Right ventricle myocardium superior (tissue), 1 donor: ENCODE data around the gene EFR3B. TPM values are rescaled to one million over a fixed set of nuclear protein-coding genes. Genes with fewer than 3 reads are reported as not detected.
A peak's percentile ranks its signal among the peaks of the same experiment; 100 is the strongest.
"Not testable (repeated sequence)": the region's sequence is repeated elsewhere in the genome, so short reads cannot be mapped to it uniquely, and the experiment has no call there.

Source experiments
- ATAC-seq: fragments of 200-7000 bp; cut with Tn5 transposase; one replicate; pipeline ENCODE4 v1.9.1; 2020; ENCODE audit warnings: mild to moderate bottlenecking; ENCODE audit not compliant: poor library complexity
- DNase-seq: peaks from one replicate; pipeline ENCODE4 v3.0.0-alpha.2; 2020
- intact Hi-C: fragments of 100-400 bp; cut with DNase I; formaldehyde crosslinking; loops from one replicate; pipeline ENCODE4 v1.11.2; 2022
- total RNA-seq: library from RNA; stranded (reverse); fragmentation: NEBNext Ultra II Directional; extraction: Animal tissue kit (Norgen Biotek cat#: 25700); gene quantifications from one replicate; pipeline ENCODE4 v1.2.1, GENCODE V29; 2021
- donor health status: DM: no; HTN: yes; CAD: no; lungs with severe emphysema.

Gene EFR3B
- total RNA-seq, 1 donor from 2014 or later: 3.8 TPM

DNA sequence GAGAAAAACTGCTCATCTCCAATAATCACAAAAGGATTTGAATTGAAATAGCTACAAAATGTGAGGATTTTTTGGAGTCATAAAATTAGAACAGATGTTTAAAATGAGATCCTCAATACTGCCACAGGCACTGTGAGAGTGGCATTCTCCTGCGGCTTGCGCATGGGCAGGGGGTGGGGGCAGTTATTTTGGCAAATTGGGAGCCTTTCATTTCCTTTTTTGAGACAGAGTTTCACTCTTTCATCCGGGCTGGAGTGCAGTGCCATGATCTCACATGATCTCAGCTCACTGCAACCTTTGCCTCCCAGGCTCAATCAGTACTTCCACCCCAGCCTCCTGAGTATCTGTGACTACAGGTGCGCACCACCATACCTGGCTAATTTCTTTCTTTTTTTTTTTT lies 84.1 kb downstream of the EFR3B start:
- DNase-seq (no peak), ATAC-seq (no peak)
- intact Hi-C loops: loop anchor here (10.0 kb wide), 1 partner anchor 81 kb away; the partner anchor contains the start of gene EFR3B

- not testable (repeated sequence) for DNase-seq, ATAC-seq
- intact Hi-C loops: loop anchor here (10.0 kb wide), 1 partner anchor 82 kb away; the partner anchor contains the start of gene EFR3B
Measured at GRCh38 chr2:25127071-25127470, 85.2 kb downstream of the EFR3B start.

DNA sequence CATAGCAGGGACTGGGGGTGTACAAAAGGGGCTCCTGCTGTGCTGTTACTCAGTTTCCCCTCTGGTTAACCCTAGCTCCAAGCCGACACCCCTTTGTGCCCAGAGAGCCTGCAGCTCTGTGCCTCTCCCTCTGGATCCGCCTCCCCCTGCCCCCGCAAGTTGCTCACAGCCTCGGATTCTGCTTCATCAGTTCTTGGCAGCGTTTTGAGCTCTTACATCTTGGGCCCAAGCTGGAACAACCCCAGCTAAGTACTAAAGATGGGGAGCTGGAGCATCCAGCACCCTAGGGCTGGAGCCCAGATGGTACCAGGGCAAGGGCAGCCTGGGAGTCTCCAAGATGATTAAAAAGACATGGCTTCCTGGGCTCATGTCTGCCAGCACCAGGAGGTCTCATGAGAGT lies 85.8 kb downstream of the EFR3B start:
- intact Hi-C loops: loop anchor here (10.0 kb wide), 1 partner anchor 83 kb away; the partner anchor contains the start of gene EFR3B
- DNase-seq (no peak), ATAC-seq (no peak)

DNA sequence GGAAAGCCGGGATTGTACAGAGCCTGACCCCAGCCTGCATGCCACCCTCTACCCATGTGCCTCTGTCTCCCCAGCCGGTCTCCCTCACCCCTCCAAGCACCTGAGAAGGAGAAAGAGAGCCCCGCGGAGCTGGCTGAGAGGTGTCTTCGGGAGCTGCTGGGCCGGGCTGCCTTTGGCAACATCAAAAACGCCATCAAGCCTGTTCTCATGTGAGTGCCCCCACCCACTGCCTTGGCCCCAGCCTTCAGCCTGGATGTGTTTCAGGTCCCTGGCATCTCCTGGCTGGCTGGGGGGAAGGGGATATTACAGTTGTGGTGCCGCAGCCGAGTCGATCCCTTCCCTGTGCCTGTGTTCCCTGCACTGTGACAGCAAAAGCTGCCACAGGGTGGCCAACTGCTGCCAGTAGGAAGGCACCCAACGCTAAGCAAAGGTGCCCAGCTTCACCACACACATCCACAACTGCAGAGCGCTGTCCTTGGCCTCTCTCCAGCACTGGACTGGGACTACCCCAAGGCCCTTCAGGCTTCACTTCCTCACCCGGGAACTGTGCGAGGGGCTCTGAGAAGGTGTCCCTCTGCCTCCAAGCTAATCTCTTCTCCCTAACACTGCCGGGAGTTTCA lies 88.1 kb downstream of the EFR3B start:
- intact Hi-C loops: loop anchor here (1.0 to 10.0 kb wide), 2 partner anchors 85 to 155 kb away; partner anchors contain the start of gene EFR3B
- ATAC-seq: no peak
- no peak for DNase-seq

DNA sequence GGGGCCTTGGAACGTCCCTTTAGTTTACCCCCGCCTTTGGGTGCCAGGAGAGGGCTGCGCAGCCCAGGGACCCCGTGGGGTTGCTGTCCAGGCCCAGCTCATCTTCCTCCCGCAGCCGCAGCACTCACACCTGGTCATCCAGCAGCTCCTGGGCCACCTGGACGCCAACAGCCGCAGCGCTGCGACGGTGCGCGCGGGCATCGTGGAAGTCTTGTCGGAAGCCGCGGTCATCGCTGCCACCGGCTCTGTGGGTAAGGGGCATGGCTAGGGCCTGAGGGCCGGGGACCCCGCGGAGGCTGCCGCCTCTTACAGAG lies 89.3 kb downstream of the EFR3B start:
- no peak for DNase-seq
- no peak for ATAC-seq
- intact Hi-C loops: no loop called here

DNA sequence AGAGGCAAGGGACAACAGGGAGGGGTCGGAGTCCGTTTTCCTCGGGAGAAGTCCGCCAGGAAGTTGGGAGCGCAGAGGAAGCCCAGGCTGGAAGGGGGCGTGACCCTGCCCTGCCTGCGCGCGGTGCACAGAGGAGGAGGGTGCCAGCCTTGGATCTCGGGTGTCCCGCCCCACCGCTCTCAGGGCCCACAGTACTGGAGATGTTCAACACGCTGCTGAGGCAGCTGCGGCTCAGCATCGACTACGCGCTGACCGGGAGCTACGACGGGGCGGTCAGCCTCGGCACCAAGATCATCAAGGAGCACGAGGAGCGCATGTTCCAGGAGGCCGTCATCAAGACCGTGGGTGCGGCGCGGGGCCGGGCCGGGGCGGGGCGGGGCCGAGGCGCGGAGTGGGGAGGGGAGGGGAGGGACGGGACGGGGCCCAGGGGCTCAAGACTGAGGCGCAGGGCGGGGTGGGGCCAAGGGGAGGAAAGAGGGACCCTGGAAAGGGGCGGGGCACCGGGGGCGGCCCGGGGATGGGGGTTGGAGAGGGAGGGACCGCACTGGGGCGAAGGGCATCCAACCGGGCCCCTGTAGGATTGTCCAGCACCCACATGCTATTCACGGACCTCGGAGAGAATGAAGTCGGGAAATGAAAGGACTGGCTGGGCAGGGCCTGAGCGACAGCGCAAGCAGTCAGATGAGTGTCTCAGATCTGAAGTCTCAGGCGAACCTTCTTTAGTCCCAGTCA lies 89.9 kb downstream of the EFR3B start:
- intact Hi-C loops: no loop called here
- DNase-seq (no peak), ATAC-seq (peak; percentile 33)

GRCh38 chr2:25132299-25132635 lies 90.4 kb downstream of the EFR3B start:
- intact Hi-C loops: no loop called here
- ATAC-seq (no peak), DNase-seq (no peak)

- DNase-seq: no peak
- no peak for ATAC-seq
- intact Hi-C loops: no loop called here
Measured at GRCh38 chr2:25132693-25133092, 90.8 kb downstream of the EFR3B start.

- intact Hi-C loops, ATAC-seq, DNase-seq: not testable (repeated sequence)
Measured at GRCh38 chr2:25140535-25140934, 98.7 kb downstream of the EFR3B start.

- intact Hi-C loops: no loop called here
- DNase-seq: no peak
- no peak for ATAC-seq
Measured at GRCh38 chr2:25141120-25141519, 99.2 kb downstream of the EFR3B start.

GRCh38 chr2:25145803-25146202 lies 103.9 kb downstream of the EFR3B start:
- ATAC-seq (no peak), DNase-seq (no peak)
- intact Hi-C loops: no loop called here

DNA sequence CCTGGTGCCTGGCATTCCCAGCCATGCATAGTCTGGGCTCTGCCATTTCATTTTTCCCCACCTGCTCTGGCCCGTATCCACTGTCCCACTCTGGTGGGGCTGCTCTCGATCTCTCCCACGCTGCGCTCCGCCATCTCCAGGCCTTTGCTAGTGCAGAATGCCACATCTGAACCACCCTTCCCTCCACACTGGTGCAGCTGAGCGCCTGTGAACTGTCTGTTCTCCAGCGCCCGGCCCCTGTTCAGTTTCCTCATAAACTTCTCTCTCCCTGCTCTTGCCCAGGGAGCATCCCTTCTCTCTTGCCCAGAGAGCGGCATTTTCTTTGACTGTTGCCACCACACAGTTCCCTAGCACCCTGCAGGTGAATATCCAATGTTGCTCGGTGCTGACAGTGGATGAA lies 105.0 kb downstream of the EFR3B start:
- intact Hi-C loops: no loop called here
- DNase-seq (no peak), ATAC-seq (no peak)

- DNase-seq (no peak), ATAC-seq (no peak)
- intact Hi-C loops: no loop called here
Measured at GRCh38 chr2:25149646-25150045, 107.8 kb downstream of the EFR3B start.

GRCh38 chr2:25150993-25151392 lies 109.1 kb downstream of the EFR3B start:
- ATAC-seq, intact Hi-C loops, DNase-seq: not testable (repeated sequence)

- no peak for ATAC-seq
- intact Hi-C loops: no loop called here
- no peak for DNase-seq
Measured at GRCh38 chr2:25151718-25152117, 109.8 kb downstream of the EFR3B start.

DNA sequence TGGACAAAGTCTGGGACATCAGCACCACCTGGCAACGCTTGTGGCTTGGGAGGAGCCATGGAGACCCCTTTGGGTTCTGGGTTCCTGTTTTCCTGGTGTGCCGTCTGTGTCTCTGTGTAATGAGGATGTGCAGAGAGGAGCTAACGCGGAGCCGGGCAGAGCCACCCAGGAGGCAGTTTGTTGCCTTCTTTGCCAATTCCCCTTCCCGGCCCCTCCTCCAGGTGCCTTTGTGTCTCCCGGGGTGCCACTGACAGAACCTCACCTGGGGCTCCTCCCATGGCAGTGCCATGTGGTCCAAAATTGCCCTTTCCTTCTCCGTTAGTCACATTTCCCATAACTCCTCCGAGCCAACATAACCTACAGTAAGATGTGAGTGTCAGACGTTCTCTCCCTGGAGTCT lies 113.5 kb downstream of the EFR3B start:
- intact Hi-C loops: no loop called here
- DNase-seq: no peak
- no peak for ATAC-seq

DNA sequence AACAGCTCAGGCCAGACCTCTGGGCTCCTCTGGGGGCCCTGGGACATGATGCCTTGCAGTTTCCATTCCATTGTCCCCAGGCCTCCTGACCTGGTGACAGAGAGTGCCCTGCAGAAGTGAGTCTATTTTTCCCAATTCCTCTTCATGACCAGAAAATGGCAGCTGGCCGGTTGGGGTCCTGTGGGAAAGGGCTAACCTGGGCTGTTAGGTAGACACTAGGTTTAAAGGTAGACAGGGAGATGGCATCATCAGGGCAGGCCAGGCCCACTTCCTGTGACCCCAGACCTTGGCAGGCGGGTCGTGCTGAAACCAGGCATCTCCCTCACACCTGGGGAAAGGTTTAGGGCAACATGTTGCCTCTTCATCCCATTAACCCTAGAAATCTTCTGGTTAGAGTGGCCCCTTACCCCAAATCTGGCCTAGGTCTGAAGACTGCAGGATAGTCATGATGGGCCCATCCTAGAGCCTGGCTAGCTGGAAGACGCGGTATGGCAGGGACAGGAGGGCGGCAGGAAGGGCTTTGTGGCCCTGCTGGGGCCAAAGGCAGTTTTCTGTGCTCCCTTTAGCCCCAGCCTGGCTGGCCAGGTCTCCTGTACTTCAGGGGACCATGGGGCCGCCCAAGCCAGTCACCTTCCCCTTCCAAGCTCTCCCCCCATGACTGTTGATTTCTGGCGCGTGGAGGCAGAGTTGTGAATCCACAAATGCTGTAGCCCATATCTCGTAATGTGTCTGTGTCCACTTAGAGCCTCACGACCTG lies 116.4 kb downstream of the EFR3B start:
- no peak for DNase-seq
- intact Hi-C loops: no loop called here
- no peak for ATAC-seq

DNA sequence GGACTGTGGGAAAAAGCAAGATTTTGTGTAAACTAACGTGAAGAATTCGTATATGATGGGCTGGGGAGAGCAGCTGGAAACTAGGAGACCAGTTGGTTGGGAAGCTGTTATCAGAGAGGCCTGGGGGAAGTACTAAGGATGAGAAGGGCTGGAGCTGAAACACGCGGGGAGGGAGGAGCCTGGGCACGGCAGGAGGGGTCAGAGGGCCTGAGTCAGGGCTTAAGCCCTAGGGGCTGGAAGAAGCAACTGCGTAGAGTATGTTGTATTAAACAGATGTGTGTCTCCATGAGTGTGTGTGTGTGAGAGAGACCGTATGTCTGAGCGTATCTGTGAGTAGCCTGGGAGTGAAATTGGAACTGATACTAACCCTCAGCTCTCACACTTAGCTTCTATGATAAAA lies 118.1 kb downstream of the EFR3B start:
- DNase-seq (no peak), ATAC-seq (no peak)
- intact Hi-C loops: no loop called here

DNA sequence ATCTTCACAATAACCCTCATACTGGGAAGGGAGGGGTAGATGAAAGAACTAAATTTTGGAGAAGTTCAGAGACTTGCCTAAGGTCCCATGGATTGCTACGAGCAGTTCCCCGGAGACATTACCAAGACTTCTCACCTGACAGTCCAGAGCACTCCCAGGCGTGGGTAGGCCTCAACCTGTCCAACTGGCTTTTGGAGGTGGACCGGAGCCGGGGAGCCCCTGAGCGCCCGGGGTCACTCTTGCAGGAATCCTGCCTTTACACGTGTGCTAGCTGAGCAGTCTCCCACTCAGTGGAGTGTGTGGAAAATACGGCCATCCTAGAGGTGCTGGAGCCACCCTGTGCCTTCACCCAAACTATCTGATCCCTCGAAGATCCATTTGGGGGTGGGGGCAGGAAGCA lies 118.5 kb downstream of the EFR3B start:
- intact Hi-C loops: no loop called here
- no peak for DNase-seq
- no peak for ATAC-seq
